ENCODE data around the gene AP1G1. TPM values are rescaled to one million over a fixed set of nuclear protein-coding genes. Genes with fewer than 3 reads are reported as not detected.
A peak's percentile ranks its signal among the peaks of the same experiment; 100 is the strongest.

The AP1G1 gene
- total RNA-seq, 1 experiment from 2014 or later: 79.2 TPM

DNA sequence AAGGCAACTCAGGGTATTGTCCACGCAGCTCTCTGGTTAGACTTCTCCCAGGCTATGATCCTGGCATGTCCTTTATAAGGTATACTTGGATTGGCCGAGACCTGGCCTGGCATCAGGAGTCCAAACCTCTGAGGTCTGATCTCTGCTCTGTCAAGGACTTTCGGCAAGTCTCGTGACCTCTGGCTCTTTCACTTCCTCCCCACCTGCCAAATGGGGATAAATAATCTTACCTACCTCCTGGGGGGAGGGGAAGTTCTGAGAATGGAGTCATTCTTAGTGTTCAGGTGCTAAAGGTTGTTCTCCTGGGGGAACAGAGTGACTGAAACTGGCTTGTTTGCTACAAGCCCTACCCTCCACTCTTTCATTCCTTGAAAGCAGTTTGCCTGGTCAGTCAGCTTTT is 44.8 kb upstream of the AP1G1 start:
- no peak overlapping the region for H2AK5ac ChIP-seq (ENCODE audit: insufficient read length, low read length)
- H4K20me1 ChIP-seq (ENCODE audit: control insufficient read depth, insufficient read depth, insufficient read length): no peaks in the 10 kb centered on the region
- H3K18ac ChIP-seq (ENCODE audit: insufficient read length, low read depth, low read length): no peak overlapping the region
- no peak overlapping the region for H2AFZ ChIP-seq (ENCODE audit: low read length)
- H3K4me1 Mint-ChIP-seq: no peaks in the 10 kb centered on the region
- H3K79me2 ChIP-seq (ENCODE audit: insufficient read depth, low read length): no peaks in the 10 kb centered on the region; the same call in 1 of the 2 replicates
- no peak overlapping the region for H2BK15ac ChIP-seq (ENCODE audit: low read depth, low read length)
- TF ChIP-seq CTCF (conservative IDR thresholded peaks at IDR 0.05): no peak
- no peak overlapping the region for H4K5ac ChIP-seq (ENCODE audit: insufficient read length, low read depth, low read length)
- H3K27ac ChIP-seq (ENCODE audit: insufficient read length, low read depth, low read length): no peak overlapping the region
- H3K23me2 ChIP-seq (ENCODE audit: insufficient read length, low read depth, low read length, poor library complexity, severe bottlenecking): no peaks in the 10 kb centered on the region
- H3K9me3 Mint-ChIP-seq: no peaks in the 10 kb centered on the region
- no CpG with 5 or more reads among the region's 4 CpGs for WGBS (ENCODE audit: extremely low coverage, insufficient read length, low lambda C conversion rate)
- H4K91ac ChIP-seq (ENCODE audit: insufficient read length, low read depth, low read length): no peak overlapping the region
- no peak overlapping the region for H3K4ac ChIP-seq (ENCODE audit: low read depth, low read length)
- H2BK5ac ChIP-seq (ENCODE audit: insufficient read length, low read length): no peak overlapping the region
- no peak overlapping the region for H3K4me3 Mint-ChIP-seq
- H3K27me3 Mint-ChIP-seq (ENCODE audit: low read depth): no peaks in the 10 kb centered on the region; the same call in 1 of the 2 replicates
- H3K23ac ChIP-seq (ENCODE audit: insufficient read length, low read depth, low read length): no peak overlapping the region
- H2BK20ac ChIP-seq (ENCODE audit: low read depth, low read length, poor library complexity, severe bottlenecking): no peak overlapping the region
- H2BK120ac ChIP-seq (ENCODE audit: low read depth, low read length, poor library complexity, severe bottlenecking): no peak overlapping the region
- H2BK12ac ChIP-seq (ENCODE audit: insufficient read length, low read depth, low read length): no peak overlapping the region
- H3T11ph ChIP-seq (ENCODE audit: low read length): no peak overlapping the region
- H3K27me3 ChIP-seq (ENCODE audit: insufficient read depth, low read length): no peaks in the 10 kb centered on the region
- peak overlapping the region in 1 of 3 experiments; percentile 74; a peak in 2 of 7 replicates for H3K27ac Mint-ChIP-seq
- no peaks in the 10 kb centered on the region for H3K79me1 ChIP-seq (ENCODE audit: insufficient read depth, low read depth, low read length, poor library complexity, severe bottlenecking)
- no peaks in the 10 kb centered on the region for H3K9me3 ChIP-seq (ENCODE audit: control insufficient read depth, low read depth, low read length)
- H3K14ac ChIP-seq (ENCODE audit: insufficient read depth, low read length): no peak overlapping the region
- no peak overlapping the region for H4K8ac ChIP-seq (replicated peaks; ENCODE audit: insufficient read length, low read depth, low read length)
- no peak for DNase-seq
- H3K9ac ChIP-seq (ENCODE audit: extremely low read depth, insufficient read length, low read length): no peak overlapping the region
- no peaks in the 10 kb centered on the region for H3K4me1 ChIP-seq (ENCODE audit: insufficient read depth, low read length)
- H3K56ac ChIP-seq (ENCODE audit: insufficient read length, low read depth, low read length): no peak overlapping the region
- H3K36me3 Mint-ChIP-seq (ENCODE audit: insufficient read depth in 1 of 3, low read depth in 3 of 3): peaks cover 13 to 57% (median 36%) of the 10 kb centered on the region in 3 experiments; a peak in 6 of 7 replicates
- no peak overlapping the region for H3K4me2 ChIP-seq (ENCODE audit: insufficient read depth, insufficient read length, low read length)

Data from H9 (cell line).